Central memory CD8-positive, alpha-beta T cell (primary cell): ENCODE data around the gene SENP3.

Experiments
- ATAC-seq: fragments of 150-1000 bp; cut with Tn5 transposase; replicated peaks from 2 replicates; pipeline ENCODE4 v1.10.0; 2022; ENCODE audit warnings: mild to moderate bottlenecking, moderate FRiP score, moderate number of reproducible peaks; ENCODE audit not compliant: poor library complexity, severe bottlenecking; ENCODE audit errors: extremely low read depth
- DNase-seq, 2 donors: peaks; one replicate each; pipeline ENCODE4 v3.0.0; 2021; ENCODE audit warnings: low spot score in 2 of 2
- H3K27ac Mint-ChIP-seq: one replicate; pipeline ENCODE4 v1.8.0; 2022; ENCODE audit warnings: low read depth, mild to moderate bottlenecking, moderate library complexity, mixed read lengths
- H3K27me3 Mint-ChIP-seq: one replicate; pipeline ENCODE4 v1.8.0; 2022; ENCODE audit warnings: mixed read lengths
- H3K36me3 Mint-ChIP-seq: one replicate; pipeline ENCODE4 v1.8.0; 2022; ENCODE audit warnings: mild to moderate bottlenecking, moderate library complexity, mixed read lengths; ENCODE audit not compliant: insufficient read depth
- H3K4me1 Mint-ChIP-seq: one replicate; pipeline ENCODE4 v1.8.0; 2022; ENCODE audit warnings: mixed read lengths
- H3K4me3 Mint-ChIP-seq: one replicate; pipeline ENCODE4 v1.8.0; 2022; ENCODE audit warnings: mild to moderate bottlenecking, moderate library complexity, mixed read lengths
- H3K9me3 Mint-ChIP-seq: one replicate; pipeline ENCODE4 v1.8.0; 2022; ENCODE audit warnings: mixed read lengths

SENP3 gene

GRCh38 chr17:7606280-7606679 is 44.6 kb downstream of the SENP3 start:
- no peak overlapping the region for H3K27ac Mint-ChIP-seq
- H3K4me3 Mint-ChIP-seq: no peak overlapping the region
- H3K4me1 Mint-ChIP-seq: peaks cover 28% of the 10 kb centered on the region
- H3K9me3 Mint-ChIP-seq: no peaks in the 10 kb centered on the region
- ATAC-seq (no peak), DNase-seq (no peak)
- peaks cover 38% of the 10 kb centered on the region for H3K36me3 Mint-ChIP-seq
- no peaks in the 10 kb centered on the region for H3K27me3 Mint-ChIP-seq

GRCh38 chr17:7610641-7611040 is 48.9 kb downstream of the SENP3 start:
- Mint-ChIP-seq H3K4me1 (peaks cover 56% of the 10 kb centered on the region), H3K9me3 (no peaks in the 10 kb centered on the region), H3K27ac (no peak overlapping the region), H3K27me3 (no peaks in the 10 kb centered on the region), H3K36me3 (peaks cover 15% of the 10 kb centered on the region), H3K4me3 (no peak overlapping the region)
- no peak for ATAC-seq
- DNase-seq: no peak

GRCh38 chr17:7611635-7612293 is 50.0 kb downstream of the SENP3 start:
- Mint-ChIP-seq H3K4me3 (peak overlapping the region; percentile 89), H3K27ac (peak overlapping the region; percentile 78)
- no peak for DNase-seq

GRCh38 chr17:7612294-7612640 is 50.5 kb downstream of the SENP3 start:
- H3K27me3 Mint-ChIP-seq: no peaks in the 10 kb centered on the region
- peak overlapping the region; percentile 78 for H3K27ac Mint-ChIP-seq
- peaks cover 11% of the 10 kb centered on the region for H3K36me3 Mint-ChIP-seq
- H3K4me1 Mint-ChIP-seq: peaks cover 46% of the 10 kb centered on the region
- ATAC-seq: no peak
- H3K4me3 Mint-ChIP-seq: peak overlapping the region; percentile 89
- no peak for DNase-seq
- no peaks in the 10 kb centered on the region for H3K9me3 Mint-ChIP-seq

More at GRCh38 chr17:7611635-7612293, 50.0 kb downstream of the SENP3 start:
- no peak for ATAC-seq
- Mint-ChIP-seq H3K9me3 (no peaks in the 10 kb centered on the region), H3K4me1 (peaks cover 46% of the 10 kb centered on the region), H3K36me3 (peaks cover 12% of the 10 kb centered on the region), H3K27me3 (no peaks in the 10 kb centered on the region)

- H3K4me3 Mint-ChIP-seq: peak overlapping the region; percentile 89
- peaks cover 10% of the 10 kb centered on the region for H3K36me3 Mint-ChIP-seq
- DNase-seq (no peak), ATAC-seq (no peak)
- H3K4me1 Mint-ChIP-seq: peaks cover 46% of the 10 kb centered on the region
- H3K27me3 Mint-ChIP-seq: no peaks in the 10 kb centered on the region
- H3K27ac Mint-ChIP-seq: peak overlapping the region; percentile 78
- no peaks in the 10 kb centered on the region for H3K9me3 Mint-ChIP-seq
These were observed 52.2 kb downstream of the SENP3 start for GRCh38 chr17:7613769-7614424.

- ATAC-seq: peak; percentile 93
- H3K27ac Mint-ChIP-seq: peak within 1 kb of the TSS; percentile 87
- H3K36me3 Mint-ChIP-seq: peaks cover 10% of the 10 kb centered on the region
- H3K4me3 Mint-ChIP-seq: peak within 1 kb of the TSS; percentile 89
- peaks cover 41% of the 10 kb centered on the region for H3K4me1 Mint-ChIP-seq
- no peaks in the 10 kb centered on the region for H3K9me3 Mint-ChIP-seq
- H3K27me3 Mint-ChIP-seq: no peaks in the 10 kb centered on the region
- DNase-seq: peak; percentile 91 to 98
These were observed 52.9 kb downstream of the SENP3 start, which contains the start of gene FXR2 for GRCh38 chr17:7614425-7615264. Gene FXR2, minus strand, starts transcription at chr17:7614897. Its CDS starts 365 bp downstream, at chr17:7614532.

GRCh38 chr17:7615265-7615747 is 53.6 kb downstream of the SENP3 start:
- peak overlapping the region; percentile 87 for H3K27ac Mint-ChIP-seq
- no peaks in the 10 kb centered on the region for H3K27me3 Mint-ChIP-seq
- ATAC-seq: peak; percentile 41
- DNase-seq: no peak
- H3K36me3 Mint-ChIP-seq: peaks cover 10% of the 10 kb centered on the region
- H3K9me3 Mint-ChIP-seq: no peaks in the 10 kb centered on the region
- peak overlapping the region; percentile 89 for H3K4me3 Mint-ChIP-seq
- H3K4me1 Mint-ChIP-seq: peaks cover 37% of the 10 kb centered on the region

- H3K4me1 Mint-ChIP-seq: peaks cover 5% of the 10 kb centered on the region
- ATAC-seq (no peak), DNase-seq (no peak)
- no peaks in the 10 kb centered on the region for H3K27me3 Mint-ChIP-seq
- H3K27ac Mint-ChIP-seq: no peak overlapping the region
- no peaks in the 10 kb centered on the region for H3K9me3 Mint-ChIP-seq
- H3K4me3 Mint-ChIP-seq: no peak overlapping the region
- peaks cover 8% of the 10 kb centered on the region for H3K36me3 Mint-ChIP-seq
These were observed 56.9 kb downstream of the SENP3 start for GRCh38 chr17:7618608-7619007.

- no peaks in the 10 kb centered on the region for H3K9me3 Mint-ChIP-seq
- no peaks in the 10 kb centered on the region for H3K27me3 Mint-ChIP-seq
- H3K36me3 Mint-ChIP-seq: no peaks in the 10 kb centered on the region
- ATAC-seq (no peak), DNase-seq (no peak)
- H3K4me1 Mint-ChIP-seq: no peaks in the 10 kb centered on the region
- H3K4me3 Mint-ChIP-seq: no peak overlapping the region
- no peak overlapping the region for H3K27ac Mint-ChIP-seq
These were observed 59.1 kb downstream of the SENP3 start for GRCh38 chr17:7620835-7621234.
